Endothelial cell (in vitro differentiated cells): Measurements from ENCODE around the gene CREB3L1. TPM values are rescaled to one million over a fixed set of nuclear protein-coding genes. Genes with fewer than 3 reads are reported as not detected.

Experiments used
- DNase-seq: peaks from one replicate; pipeline ENCODE4 v3.0.0; 2021; ENCODE audit warnings: low spot score
- H3K27ac Mint-ChIP-seq: one replicate; pipeline ENCODE4 v1.8.0; 2021; ENCODE audit warnings: mixed read lengths, inconsistent platforms; ENCODE audit not compliant: unreplicated experiment
- H3K27me3 Mint-ChIP-seq: one replicate; pipeline ENCODE4 v1.8.0; 2021; ENCODE audit warnings: mild to moderate bottlenecking, moderate library complexity, mixed read lengths, inconsistent platforms; ENCODE audit not compliant: unreplicated experiment
- H3K36me3 Mint-ChIP-seq: one replicate; pipeline ENCODE4 v1.8.0; 2021; ENCODE audit warnings: mild to moderate bottlenecking, low read depth, mixed read lengths, inconsistent platforms; ENCODE audit not compliant: unreplicated experiment
- H3K4me1 Mint-ChIP-seq: one replicate; pipeline ENCODE4 v1.8.0; 2021; ENCODE audit warnings: mild to moderate bottlenecking, mixed read lengths, inconsistent platforms; ENCODE audit not compliant: unreplicated experiment
- H3K4me3 Mint-ChIP-seq: one replicate; pipeline ENCODE4 v1.8.0; 2021; ENCODE audit warnings: mild to moderate bottlenecking, mixed read lengths, inconsistent platforms; ENCODE audit not compliant: unreplicated experiment
- H3K9me3 Mint-ChIP-seq: one replicate; pipeline ENCODE4 v1.8.0; 2021; ENCODE audit warnings: mixed read lengths, inconsistent platforms; ENCODE audit not compliant: unreplicated experiment
- CTCF ChIP-seq: fragments of 200-600 bp; sonication (generic); IDR thresholded peaks from one replicate; pipeline ENCODE4 v1.5.0; 2021; ENCODE audit warnings: antibody characterized with exemption; ENCODE audit not compliant: unreplicated experiment
- total RNA-seq: library from RNA; stranded (reverse); fragmentation: NEBNext Ultra II Directional; extraction: Animal tissue kit (Norgen Biotek cat#: 25700); gene quantifications from one replicate; pipeline ENCODE4 v1.2.1, GENCODE V29; 2021; ENCODE audit not compliant: unreplicated experiment

CREB3L1 gene
- total RNA-seq, 1 donor from 2014 or later = 21.6 TPM

DNA sequence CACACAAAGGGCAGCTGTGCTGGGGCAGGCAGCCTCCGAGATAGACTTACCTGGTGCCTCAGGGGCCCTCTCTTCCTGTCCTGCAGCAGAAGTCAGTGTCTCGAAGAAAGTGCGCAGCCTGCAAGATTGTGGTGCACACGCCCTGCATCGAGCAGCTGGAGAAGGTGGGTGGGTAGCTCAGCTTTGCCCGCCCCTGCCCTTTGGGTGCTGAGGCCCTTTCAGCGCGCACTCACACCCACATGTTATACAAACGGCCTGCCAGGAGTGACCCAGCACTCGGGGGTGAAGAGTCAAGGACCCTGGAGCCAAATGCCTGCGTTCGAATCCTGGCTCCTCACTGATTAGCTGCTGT, 90.4 kb downstream of the CREB3L1 start:
- H3K4me1 Mint-ChIP-seq = peaks cover 5% of the 10 kb centered on the region
- H3K9me3 Mint-ChIP-seq = no peaks in the 10 kb centered on the region
- no peak overlapping the region for H3K27ac Mint-ChIP-seq
- peaks cover 12% of the 10 kb centered on the region for H3K36me3 Mint-ChIP-seq
- H3K27me3 Mint-ChIP-seq = peaks cover 15% of the 10 kb centered on the region
- no peak overlapping the region for H3K4me3 Mint-ChIP-seq
- no peak for TF ChIP-seq CTCF
- DNase-seq = no peak

GRCh38 chr11:46369458-46370152, 92.1 kb downstream of the CREB3L1 start:
- peak; percentile 83 for TF ChIP-seq CTCF
- H3K4me3 Mint-ChIP-seq = no peak overlapping the region
- H3K36me3 Mint-ChIP-seq = peaks cover 12% of the 10 kb centered on the region
- no peaks in the 10 kb centered on the region for H3K4me1 Mint-ChIP-seq
- DNase-seq = peak; percentile 71
- H3K9me3 Mint-ChIP-seq = no peaks in the 10 kb centered on the region
- peaks cover 17% of the 10 kb centered on the region for H3K27me3 Mint-ChIP-seq
- no peak overlapping the region for H3K27ac Mint-ChIP-seq

DNA sequence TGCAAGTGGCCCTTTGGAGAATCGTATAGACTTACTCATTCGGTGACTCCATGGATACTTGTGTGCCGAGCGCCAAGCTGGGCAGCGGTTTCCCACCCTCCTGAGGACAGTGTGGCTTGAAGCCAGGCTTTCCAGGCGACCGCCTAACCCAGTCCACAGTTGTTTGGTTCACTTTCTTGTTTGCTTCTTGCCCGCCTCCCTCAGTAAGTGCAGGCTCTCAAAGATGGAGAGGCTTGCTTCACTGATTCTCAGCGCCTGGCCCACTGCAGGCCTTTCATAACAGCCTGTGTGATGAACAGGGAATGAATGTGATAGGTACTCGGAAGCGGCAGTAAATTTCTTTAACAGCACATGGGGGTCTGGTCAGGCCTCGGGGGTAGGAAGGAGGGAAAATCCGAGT, 92.8 kb downstream of the CREB3L1 start:
- Mint-ChIP-seq H3K27me3 (peaks cover 13% of the 10 kb centered on the region), H3K4me3 (peak overlapping the region; percentile 11), H3K9me3 (no peaks in the 10 kb centered on the region), H3K4me1 (no peaks in the 10 kb centered on the region), H3K27ac (no peak overlapping the region), H3K36me3 (peaks cover 16% of the 10 kb centered on the region)
- no peak for TF ChIP-seq CTCF
- no peak for DNase-seq

Other genes with a start within 250 kb of the CREB3L1 start
- 52.8 TPM for gene PHF21A, start 156.2 kb upstream of the CREB3L1 start, total RNA-seq
- gene DGKZ, start 69.8 kb downstream of the CREB3L1 start, total RNA-seq = 127 TPM
- gene MDK, start 104.0 kb downstream of the CREB3L1 start, total RNA-seq = 553 TPM
- gene CHRM4, start 114.1 kb downstream of the CREB3L1 start, total RNA-seq = not detected